ENCODE data around the gene FJX1.
A peak's percentile ranks its signal among the peaks of the same experiment; 100 is the strongest.

Gene FJX1

GRCh38 chr11:35589281-35589680 is 29.0 kb upstream of the FJX1 start:
- ChIA-PET POLR2A (ENCODE audit: low non-redundant PET) (no interaction called here), CTCF (no interaction called here)
- no peak for DNase-seq (ENCODE audit: low spot score)
- no peak for TF ChIP-seq CTCF (conservative IDR thresholded peaks at IDR 0.05; ENCODE audit: low read depth)
- no peak overlapping the region for H3K27ac ChIP-seq

DNA sequence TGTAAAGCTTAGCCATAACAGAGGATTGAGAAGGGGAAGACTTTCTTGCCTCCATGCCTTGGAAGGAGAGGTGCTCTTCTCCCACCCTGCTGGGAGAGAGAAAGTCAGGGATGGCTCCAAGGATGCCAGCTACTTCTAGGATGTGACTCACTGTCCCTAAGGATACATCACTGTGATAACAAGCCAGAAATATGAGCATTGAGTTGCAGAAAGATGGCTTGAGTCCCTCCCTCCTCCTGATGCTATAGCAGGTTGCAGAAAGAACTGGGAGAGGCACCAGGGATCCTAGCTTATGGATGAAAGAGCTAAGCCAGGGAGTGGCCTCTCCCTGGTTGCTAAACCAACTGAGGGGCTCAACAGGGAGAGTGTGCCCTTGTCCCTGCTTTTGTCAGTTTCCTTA is 27.8 kb upstream of the FJX1 start:
- ChIA-PET POLR2A (ENCODE audit: low non-redundant PET) (no interaction called here), CTCF (no interaction called here)
- TF ChIP-seq CTCF (conservative IDR thresholded peaks at IDR 0.05; ENCODE audit: low read depth) = no peak
- no peak overlapping the region for H3K27ac ChIP-seq
- no peak for DNase-seq (ENCODE audit: low spot score)

DNA sequence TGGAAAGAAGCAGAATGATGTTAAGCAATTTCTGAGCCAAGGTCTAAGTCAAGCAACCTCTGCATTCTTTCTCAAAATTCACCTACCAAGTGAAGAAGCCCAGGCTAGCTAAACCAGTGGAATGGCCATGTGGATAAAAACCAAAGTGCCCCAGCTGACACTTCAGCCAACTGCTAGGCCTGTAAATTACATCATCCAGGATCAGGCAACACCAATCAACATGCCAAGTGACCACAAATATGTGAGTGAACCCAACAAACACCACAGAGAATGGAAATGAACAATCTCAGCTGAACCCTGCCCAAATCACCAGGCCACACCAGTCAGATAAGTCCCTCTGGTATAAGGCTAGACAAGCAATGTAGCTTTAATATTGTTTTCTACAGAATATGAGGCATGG is 25.1 kb upstream of the FJX1 start:
- no peak for TF ChIP-seq CTCF (conservative IDR thresholded peaks at IDR 0.05; ENCODE audit: low read depth)
- POLR2A ChIA-PET (ENCODE audit: low non-redundant PET) = no interaction called here
- peak; percentile 69 for DNase-seq (ENCODE audit: low spot score)
- CTCF ChIA-PET = interaction anchor here (0.6 to 0.7 kb wide), 2 partner anchors 65 to 588 kb away, joined by 3 read pairs; no protein-coding TSS in a partner anchor
- no peak overlapping the region for H3K27ac ChIP-seq

- no peak overlapping the region for H3K27ac ChIP-seq
- no peak for DNase-seq (ENCODE audit: low spot score)
- CTCF ChIA-PET = no interaction called here
- no peak for TF ChIP-seq CTCF (conservative IDR thresholded peaks at IDR 0.05; ENCODE audit: low read depth)
- POLR2A ChIA-PET (ENCODE audit: low non-redundant PET) = no interaction called here
These were observed 23.6 kb upstream of the FJX1 start for GRCh38 chr11:35594680-35595079.

- DNase-seq (ENCODE audit: low spot score) = no peak
- TF ChIP-seq CTCF (conservative IDR thresholded peaks at IDR 0.05; ENCODE audit: low read depth) = no peak
- CTCF ChIA-PET = interaction anchor here (0.6 kb wide), 2 partner anchors 86 to 98 kb away, joined by 3 to 4 read pairs; no protein-coding TSS in a partner anchor
- POLR2A ChIA-PET (ENCODE audit: low non-redundant PET) = no interaction called here
- no peak overlapping the region for H3K27ac ChIP-seq
These were observed 19.8 kb upstream of the FJX1 start for GRCh38 chr11:35598254-35599125.

DNA sequence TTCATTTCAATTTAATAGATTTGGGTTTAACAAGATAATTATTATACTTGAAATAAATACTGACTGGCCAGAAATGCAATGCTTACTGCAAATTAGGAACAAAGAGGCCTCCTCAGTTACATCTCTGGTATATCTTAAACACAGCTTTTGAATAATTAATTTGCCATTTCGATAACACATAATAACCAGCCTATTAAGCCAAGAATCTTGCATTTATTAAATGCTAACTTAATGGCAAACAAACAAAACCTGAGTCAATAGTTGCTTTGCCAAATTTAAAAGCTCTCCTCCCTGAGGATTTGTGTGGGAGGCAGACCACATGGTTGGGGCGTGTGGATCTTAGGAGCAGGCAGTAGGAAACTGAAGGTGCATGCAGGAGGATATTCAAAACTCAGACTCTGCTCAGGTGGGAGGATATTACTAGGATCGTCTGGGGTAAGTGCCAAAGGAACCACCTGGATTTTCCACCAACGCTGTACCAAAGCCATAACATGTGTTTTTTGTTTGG is 17.9 kb upstream of the FJX1 start:
- no peak for TF ChIP-seq CTCF (conservative IDR thresholded peaks at IDR 0.05; ENCODE audit: low read depth)
- ChIA-PET POLR2A (ENCODE audit: low non-redundant PET) (no interaction called here), CTCF (no interaction called here)
- DNase-seq (ENCODE audit: low spot score) = no peak
- H3K27ac ChIP-seq = no peak overlapping the region
